Measurements from ENCODE around the gene LIPH. TPM values are rescaled to one million over a fixed set of nuclear protein-coding genes. Genes with fewer than 3 reads are reported as not detected.
"Not testable (repeated sequence)": the region's sequence is repeated elsewhere in the genome, so short reads cannot be mapped to it uniquely, and the experiment has no call there.

The LIPH gene
- total RNA-seq, 4 donors from 2014 or later, result 31.6 to 115 (median 74.7) TPM

DNA sequence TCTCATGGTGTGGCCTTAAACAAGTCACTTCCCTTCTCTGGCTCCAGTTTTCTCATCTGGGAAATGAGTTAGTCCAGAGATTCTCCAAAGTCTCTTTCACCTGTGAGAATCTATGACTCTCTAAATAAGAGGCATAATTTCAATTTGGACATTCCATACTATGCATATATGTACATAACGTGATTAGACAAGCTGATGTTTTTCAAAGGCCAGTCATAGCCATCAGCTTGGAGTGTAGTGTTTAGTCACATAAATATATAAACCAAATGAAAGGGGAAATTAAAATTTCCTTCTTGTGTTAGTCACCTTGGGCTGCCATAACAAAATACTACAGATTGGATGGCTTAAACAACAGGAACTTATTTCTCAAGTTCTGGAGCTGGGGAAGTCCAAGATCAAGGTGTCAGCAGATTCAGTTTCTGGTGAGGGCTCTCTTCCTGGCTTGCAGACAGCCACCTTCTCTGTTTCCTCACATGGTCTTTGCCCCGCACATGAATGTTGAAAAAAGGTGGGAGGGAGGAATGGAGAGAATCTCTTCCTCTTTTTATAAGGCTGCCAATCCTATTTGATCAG lies 72.9 kb downstream of the LIPH start:
- TF ChIP-seq POLR2A (IDR thresholded peaks at IDR 0.05) (no peak), POLR2AphosphoS5 (IDR thresholded peaks at IDR 0.05) (no peak)
- Histone ChIP-seq H3K9me3 (no peaks in the 10 kb centered on the region), H3K27ac (no peak overlapping the region), H3K4me3 (no peak overlapping the region), H3K27me3 (no peaks in the 10 kb centered on the region), H3K4me1 (no peaks in the 10 kb centered on the region), H3K36me3 (peaks cover 0 to 29% (median 4%) of the 10 kb centered on the region in 4 donors)
- intact Hi-C loops (cut with DNase I; ENCODE audit: low total_unique reads) (no loop called here), in situ Hi-C loops (cut with MboI; ENCODE audit: low pct_ligation_motif_present in 1 of 4, low pct_unique_long_range_greater_than_20kb in 1 of 4, low sequenced_read_pairs in 3 of 4) (no loop called here)
- 94 to 100% methylated on average over 2 of the region's 2 CpGs for WGBS, 2 donors (ENCODE audit: low coverage in 1 of 2)
- no peak for DNase-seq

- Histone ChIP-seq H3K4me1 (no peaks in the 10 kb centered on the region), H3K4me3 (no peak overlapping the region), H3K27ac (peak overlapping the region; percentile 10 to 48 (median 26)), H3K9me3 (no peaks in the 10 kb centered on the region), H3K36me3 (peaks cover 0 to 37% (median 12%) of the 10 kb centered on the region in 4 donors), H3K27me3 (no peaks in the 10 kb centered on the region)
- intact Hi-C loops (cut with DNase I; ENCODE audit: low total_unique reads) (no loop called here), in situ Hi-C loops (cut with MboI; ENCODE audit: low pct_ligation_motif_present in 1 of 4, low pct_unique_long_range_greater_than_20kb in 1 of 4, low sequenced_read_pairs in 3 of 4) (no loop called here)
- WGBS, 2 donors (ENCODE audit: low coverage in 1 of 2), result 39 to 61% methylated on average over 3 of the region's 3 CpGs
- no peak for TF ChIP-seq POLR2AphosphoS5 (IDR thresholded peaks at IDR 0.05)
- no peak for TF ChIP-seq EP300 (IDR thresholded peaks at IDR 0.05; ENCODE audit: low read depth)
- TF ChIP-seq POLR2A (IDR thresholded peaks at IDR 0.05), result no peak
- TF ChIP-seq, protein P1, sequence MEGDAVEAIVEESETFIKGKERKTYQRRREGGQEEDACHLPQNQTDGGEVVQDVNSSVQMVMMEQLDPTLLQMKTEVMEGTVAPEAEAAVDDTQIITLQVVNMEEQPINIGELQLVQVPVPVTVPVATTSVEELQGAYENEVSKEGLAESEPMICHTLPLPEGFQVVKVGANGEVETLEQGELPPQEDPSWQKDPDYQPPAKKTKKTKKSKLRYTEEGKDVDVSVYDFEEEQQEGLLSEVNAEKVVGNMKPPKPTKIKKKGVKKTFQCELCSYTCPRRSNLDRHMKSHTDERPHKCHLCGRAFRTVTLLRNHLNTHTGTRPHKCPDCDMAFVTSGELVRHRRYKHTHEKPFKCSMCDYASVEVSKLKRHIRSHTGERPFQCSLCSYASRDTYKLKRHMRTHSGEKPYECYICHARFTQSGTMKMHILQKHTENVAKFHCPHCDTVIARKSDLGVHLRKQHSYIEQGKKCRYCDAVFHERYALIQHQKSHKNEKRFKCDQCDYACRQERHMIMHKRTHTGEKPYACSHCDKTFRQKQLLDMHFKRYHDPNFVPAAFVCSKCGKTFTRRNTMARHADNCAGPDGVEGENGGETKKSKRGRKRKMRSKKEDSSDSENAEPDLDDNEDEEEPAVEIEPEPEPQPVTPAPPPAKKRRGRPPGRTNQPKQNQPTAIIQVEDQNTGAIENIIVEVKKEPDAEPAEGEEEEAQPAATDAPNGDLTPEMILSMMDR (IDR thresholded peaks at IDR 0.05), result no peak
- DNase-seq, result no peak
These were observed 75.1 kb downstream of the LIPH start for GRCh38 chr3:185477316-185477715.

GRCh38 chr3:185474922-185475321 lies 77.5 kb downstream of the LIPH start:
- H3K27ac ChIP-seq; H3K27me3 ChIP-seq; DNase-seq; H3K4me3 ChIP-seq; intact Hi-C loops (cut with DNase I; ENCODE audit: low total_unique reads); in situ Hi-C loops (cut with MboI; ENCODE audit: low pct_ligation_motif_present in 1 of 4, low pct_unique_long_range_greater_than_20kb in 1 of 4, low sequenced_read_pairs in 3 of 4); H3K9me3 ChIP-seq; H3K4me1 ChIP-seq: not testable (repeated sequence)
- peaks cover 0 to 34% (median 10%) of the 10 kb centered on the region in 4 donors for H3K36me3 ChIP-seq
- 94 to 100% methylated on average over 6 of the region's 6 CpGs for WGBS, 2 donors (ENCODE audit: low coverage in 1 of 2)

DNA sequence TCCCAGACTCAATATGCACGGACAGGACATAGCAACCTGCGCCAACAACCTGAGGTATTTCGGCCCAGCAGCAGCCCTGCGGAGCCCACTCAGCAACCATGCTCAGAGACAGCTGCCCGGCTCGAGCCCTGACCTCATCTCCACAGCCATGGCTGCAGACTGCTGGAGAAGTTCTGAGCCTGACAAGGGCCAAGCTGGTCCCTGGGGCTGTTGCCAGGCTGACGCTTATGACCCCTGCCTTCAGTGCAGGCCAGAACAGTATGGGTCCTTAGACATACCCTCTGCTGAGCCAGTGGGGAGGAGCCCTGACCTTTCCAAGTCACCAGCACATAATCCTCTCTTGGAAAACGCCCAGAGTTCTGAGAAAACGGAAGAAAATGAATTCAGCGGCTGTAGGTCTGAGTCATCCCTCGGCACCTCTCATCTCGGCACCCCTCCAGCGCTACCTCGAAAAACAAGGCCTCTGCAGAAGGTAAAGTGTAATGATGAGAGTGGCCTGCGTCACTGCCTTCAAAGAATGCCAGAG lies 79.0 kb downstream of the LIPH start:
- WGBS, 2 donors (ENCODE audit: low coverage in 1 of 2), result 92 to 96% methylated on average over 5 to 15 of the region's 15 CpGs
- no peak for TF ChIP-seq POLR2AphosphoS5 (IDR thresholded peaks at IDR 0.05)
- TF ChIP-seq EP300 (IDR thresholded peaks at IDR 0.05; ENCODE audit: low read depth), result no peak
- TF ChIP-seq, protein P1 (IDR thresholded peaks at IDR 0.05), result no peak
- no peak for TF ChIP-seq POLR2A (IDR thresholded peaks at IDR 0.05)

DNA sequence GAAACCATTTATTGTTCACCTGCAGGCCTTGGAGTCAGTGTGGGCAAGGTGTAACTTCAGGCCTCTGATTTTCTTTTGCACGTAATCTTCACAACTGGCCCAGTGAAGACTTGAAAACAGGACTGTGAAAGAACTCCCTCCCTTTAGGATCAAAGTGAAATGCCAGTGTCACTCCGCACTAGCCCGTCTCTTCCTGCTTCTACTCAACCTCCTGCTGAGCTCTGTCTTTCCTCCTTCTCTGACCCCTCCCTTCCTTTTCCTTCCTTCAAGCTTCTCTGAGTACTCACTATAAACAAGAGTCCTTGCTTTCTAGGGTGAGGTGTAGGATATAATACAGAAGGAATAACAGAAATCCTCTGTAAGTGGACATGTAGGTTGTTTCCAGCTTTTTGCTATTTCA lies 82.1 kb downstream of the LIPH start:
- peaks cover 0 to 33% (median 9%) of the 10 kb centered on the region in 4 donors for H3K36me3 ChIP-seq
- no peak for TF ChIP-seq POLR2A (IDR thresholded peaks at IDR 0.05)
- no peak for TF ChIP-seq POLR2AphosphoS5 (IDR thresholded peaks at IDR 0.05)
- TF ChIP-seq, protein P1 (IDR thresholded peaks at IDR 0.05), result no peak
- TF ChIP-seq EP300 (IDR thresholded peaks at IDR 0.05; ENCODE audit: low read depth), result no peak
- H3K27me3 ChIP-seq, result no peaks in the 10 kb centered on the region
- no peak overlapping the region for H3K4me3 ChIP-seq
- DNase-seq, result no peak
- 76 to 77% methylated on average over 3 of the region's 3 CpGs for WGBS, 2 donors (ENCODE audit: low coverage in 1 of 2)
- in situ Hi-C loops (cut with MboI; ENCODE audit: low pct_ligation_motif_present in 1 of 4, low pct_unique_long_range_greater_than_20kb in 1 of 4, low sequenced_read_pairs in 3 of 4) (no loop called here), intact Hi-C loops (cut with DNase I; ENCODE audit: low total_unique reads) (no loop called here)
- no peak overlapping the region for H3K27ac ChIP-seq
- no peaks in the 10 kb centered on the region for H3K4me1 ChIP-seq
- no peaks in the 10 kb centered on the region for H3K9me3 ChIP-seq

More for the DNA sequence above, 79.0 kb downstream of the LIPH start:
- Histone ChIP-seq H3K36me3 (peaks cover 0 to 25% (median 8%) of the 10 kb centered on the region in 4 donors), H3K9me3 (no peaks in the 10 kb centered on the region), H3K27ac (no peak overlapping the region), H3K4me3 (no peak overlapping the region), H3K4me1 (no peaks in the 10 kb centered on the region), H3K27me3 (no peaks in the 10 kb centered on the region)
- no peak for DNase-seq
- intact Hi-C loops (cut with DNase I; ENCODE audit: low total_unique reads) (no loop called here), in situ Hi-C loops (cut with MboI; ENCODE audit: low pct_ligation_motif_present in 1 of 4, low pct_unique_long_range_greater_than_20kb in 1 of 4, low sequenced_read_pairs in 3 of 4) (no loop called here)

Data from transverse colon (tissue), 4 donors.